Panc1 (cell line): Measurements from ENCODE around the gene KAT7. TPM values are rescaled to one million over a fixed set of nuclear protein-coding genes. Genes with fewer than 3 reads are reported as not detected.

Experiments used
- ATAC-seq: fragments of 200-7000 bp; cut with Tn5 transposase; 2 replicates; pipeline ENCODE4 v1.9.1; 2020; ENCODE audit warnings: mild to moderate bottlenecking, moderate library complexity
- BruUV-seq: library from RNA; stranded (reverse); fragments of 400-500 nt; replicated peaks from 2 replicates; lab custom pipeline; 2021; lab: Mats Ljungman, UMichigan
- CTCF ChIA-PET: fragments of 300-600 bp; sonication (Branson Sonifier 250); formaldehyde crosslinking; loops from one replicate; lab custom pipeline; 2022; ENCODE audit warnings: antibody characterized with exemption; lab: Charles Lee
- POLR2A ChIA-PET: fragments of 300-600 bp; sonication (Branson Sonifier 250); formaldehyde crosslinking; loops from one replicate; lab custom pipeline; 2022; ENCODE audit warnings: antibody characterized with exemption; lab: Charles Lee
- DNase-seq: peaks from one replicate; pipeline ENCODE4 v3.0.0-alpha.2; 2010; ENCODE audit warnings: low read depth, low spot score
- H3K27ac ChIP-seq: 2 replicates; pipeline ENCODE4 v1.5.1; 2011; ENCODE audit warnings: mild to moderate bottlenecking, low read length, inconsistent platforms
- H3K27me3 ChIP-seq: fragments of 200-500 bp; sonication (Bioruptor generic); 2 replicates; pipeline ENCODE4 v1.6.0; 2014; ENCODE audit warnings: low read length, inconsistent platforms; ENCODE audit not compliant: control insufficient read depth, insufficient read depth
- H3K36me3 ChIP-seq: fragments of 200-500 bp; sonication (Bioruptor generic); 2 replicates; pipeline ENCODE4 v1.5.1; 2014; ENCODE audit warnings: inconsistent platforms, mild to moderate bottlenecking, low read length, moderate library complexity; ENCODE audit not compliant: control insufficient read depth, insufficient read depth
- H3K4me1 ChIP-seq: 2 replicates; pipeline ENCODE4 v1.5.1; 2011; ENCODE audit warnings: inconsistent platforms, mild to moderate bottlenecking, low read length, moderate library complexity; ENCODE audit not compliant: control insufficient read depth, insufficient read depth
- H3K4me3 ChIP-seq, 2 experiments: 2 replicates each; pipeline ENCODE4 v1.5.1; 2011 to 2012; ENCODE audit warnings: low read depth in 2 of 2, low read length in 2 of 2, mild to moderate bottlenecking in 2 of 2, inconsistent platforms in 1 of 2, moderate library complexity in 1 of 2
- H3K9me3 ChIP-seq: fragments of 200-500 bp; sonication (Bioruptor generic); 2 replicates; pipeline ENCODE4 v1.5.1; 2014; ENCODE audit warnings: low read depth, mild to moderate bottlenecking, inconsistent platforms, low read length, moderate library complexity; ENCODE audit not compliant: control insufficient read depth, insufficient read depth
- POLR2AphosphoS5 ChIP-seq: IDR thresholded peaks from 2 replicates; pipeline ENCODE4 v1.6.1; 2012; ENCODE audit warnings: mild to moderate bottlenecking, low read depth, low read length, moderate library complexity
- SIN3A ChIP-seq: IDR thresholded peaks from 2 replicates; pipeline ENCODE4 v1.6.1; 2012; ENCODE audit warnings: low read depth, mild to moderate bottlenecking, low read length, moderate library complexity, borderline replicate concordance; ENCODE audit not compliant: insufficient read depth
- TCF7L2 ChIP-seq: IDR thresholded peaks from 2 replicates; pipeline ENCODE4 v1.6.1; 2011; ENCODE audit warnings: mild to moderate bottlenecking, low read depth, low read length, inconsistent platforms
- in situ Hi-C: cut with HindIII; loops from 2 replicates; pipeline ENCODE4 v1.10.0; 2016; ENCODE audit warnings: low sequenced_read_pairs, low pct_unique_long_range_greater_than_20kb
- intact Hi-C: fragments of 100-400 bp; cut with micrococcal nuclease; formaldehyde crosslinking; loops from one replicate; pipeline ENCODE4 v1.10.0; 2022; ENCODE audit not compliant: unreplicated experiment
- total RNA-seq: library from RNA; stranded (reverse); gene quantifications from one replicate; pipeline ENCODE4 v1.2.1, GENCODE V29; 2021; ENCODE audit not compliant: unreplicated experiment
- TF ChIP-seq, protein P1 (sequence below), 2 experiments: IDR thresholded peaks; 2 replicates each; pipeline ENCODE4 v1.6.1; 2011 to 2012; ENCODE audit warnings: low read depth in 2 of 2, control low read depth in 1 of 2, low read length in 1 of 2, mild to moderate bottlenecking in 1 of 2, moderate library complexity in 1 of 2; ENCODE audit not compliant: insufficient read depth in 1 of 2
- TF ChIP-seq, protein P2 (sequence below): fragments of 450-650 bp; IDR thresholded peaks from 2 replicates; pipeline ENCODE4 v1.5.1; 2017; ENCODE audit warnings: mild to moderate bottlenecking

Gene KAT7
- total RNA-seq, 1 experiment from 2014 or later, result 69.0 TPM

DNA sequence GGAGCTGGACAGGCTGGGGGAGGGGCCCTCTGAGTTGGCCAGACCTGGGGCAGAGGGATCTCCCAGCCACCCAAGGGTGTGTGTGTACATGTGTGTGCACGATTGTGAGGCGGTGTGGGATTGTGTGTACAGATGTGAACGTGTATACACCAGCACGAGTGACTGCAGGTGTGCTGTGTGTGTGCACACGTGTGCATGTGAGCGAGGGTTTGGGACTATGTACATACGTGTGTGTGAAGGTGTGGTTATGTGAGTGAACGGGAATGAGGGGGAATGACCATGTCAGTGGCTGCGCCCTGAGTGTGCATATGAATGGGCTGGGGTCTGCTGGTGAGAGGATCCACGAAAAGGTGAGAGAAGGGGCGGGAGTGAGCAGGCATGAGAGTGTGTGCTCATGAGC, 81.8 kb downstream of the KAT7 start:
- Histone ChIP-seq H3K9me3 (no peaks in the 10 kb centered on the region), H3K27me3 (no peaks in the 10 kb centered on the region), H3K4me1 (no peaks in the 10 kb centered on the region), H3K27ac (no peak overlapping the region), H3K4me3 (no peak overlapping the region), H3K36me3 (no peaks in the 10 kb centered on the region)
- ChIA-PET POLR2A (no interaction called here), CTCF (no interaction called here)
- no peak for DNase-seq
- TF ChIP-seq POLR2AphosphoS5 (no peak), TCF7L2 (no peak), SIN3A (no peak)
- TF ChIP-seq, protein P1, sequence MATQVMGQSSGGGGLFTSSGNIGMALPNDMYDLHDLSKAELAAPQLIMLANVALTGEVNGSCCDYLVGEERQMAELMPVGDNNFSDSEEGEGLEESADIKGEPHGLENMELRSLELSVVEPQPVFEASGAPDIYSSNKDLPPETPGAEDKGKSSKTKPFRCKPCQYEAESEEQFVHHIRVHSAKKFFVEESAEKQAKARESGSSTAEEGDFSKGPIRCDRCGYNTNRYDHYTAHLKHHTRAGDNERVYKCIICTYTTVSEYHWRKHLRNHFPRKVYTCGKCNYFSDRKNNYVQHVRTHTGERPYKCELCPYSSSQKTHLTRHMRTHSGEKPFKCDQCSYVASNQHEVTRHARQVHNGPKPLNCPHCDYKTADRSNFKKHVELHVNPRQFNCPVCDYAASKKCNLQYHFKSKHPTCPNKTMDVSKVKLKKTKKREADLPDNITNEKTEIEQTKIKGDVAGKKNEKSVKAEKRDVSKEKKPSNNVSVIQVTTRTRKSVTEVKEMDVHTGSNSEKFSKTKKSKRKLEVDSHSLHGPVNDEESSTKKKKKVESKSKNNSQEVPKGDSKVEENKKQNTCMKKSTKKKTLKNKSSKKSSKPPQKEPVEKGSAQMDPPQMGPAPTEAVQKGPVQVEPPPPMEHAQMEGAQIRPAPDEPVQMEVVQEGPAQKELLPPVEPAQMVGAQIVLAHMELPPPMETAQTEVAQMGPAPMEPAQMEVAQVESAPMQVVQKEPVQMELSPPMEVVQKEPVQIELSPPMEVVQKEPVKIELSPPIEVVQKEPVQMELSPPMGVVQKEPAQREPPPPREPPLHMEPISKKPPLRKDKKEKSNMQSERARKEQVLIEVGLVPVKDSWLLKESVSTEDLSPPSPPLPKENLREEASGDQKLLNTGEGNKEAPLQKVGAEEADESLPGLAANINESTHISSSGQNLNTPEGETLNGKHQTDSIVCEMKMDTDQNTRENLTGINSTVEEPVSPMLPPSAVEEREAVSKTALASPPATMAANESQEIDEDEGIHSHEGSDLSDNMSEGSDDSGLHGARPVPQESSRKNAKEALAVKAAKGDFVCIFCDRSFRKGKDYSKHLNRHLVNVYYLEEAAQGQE (IDR thresholded peaks at IDR 0.05; ENCODE audit: insufficient read depth in 1 of 2, low read depth in 2 of 2, low read length in 1 of 2), result no peak
- TF ChIP-seq, protein P2, sequence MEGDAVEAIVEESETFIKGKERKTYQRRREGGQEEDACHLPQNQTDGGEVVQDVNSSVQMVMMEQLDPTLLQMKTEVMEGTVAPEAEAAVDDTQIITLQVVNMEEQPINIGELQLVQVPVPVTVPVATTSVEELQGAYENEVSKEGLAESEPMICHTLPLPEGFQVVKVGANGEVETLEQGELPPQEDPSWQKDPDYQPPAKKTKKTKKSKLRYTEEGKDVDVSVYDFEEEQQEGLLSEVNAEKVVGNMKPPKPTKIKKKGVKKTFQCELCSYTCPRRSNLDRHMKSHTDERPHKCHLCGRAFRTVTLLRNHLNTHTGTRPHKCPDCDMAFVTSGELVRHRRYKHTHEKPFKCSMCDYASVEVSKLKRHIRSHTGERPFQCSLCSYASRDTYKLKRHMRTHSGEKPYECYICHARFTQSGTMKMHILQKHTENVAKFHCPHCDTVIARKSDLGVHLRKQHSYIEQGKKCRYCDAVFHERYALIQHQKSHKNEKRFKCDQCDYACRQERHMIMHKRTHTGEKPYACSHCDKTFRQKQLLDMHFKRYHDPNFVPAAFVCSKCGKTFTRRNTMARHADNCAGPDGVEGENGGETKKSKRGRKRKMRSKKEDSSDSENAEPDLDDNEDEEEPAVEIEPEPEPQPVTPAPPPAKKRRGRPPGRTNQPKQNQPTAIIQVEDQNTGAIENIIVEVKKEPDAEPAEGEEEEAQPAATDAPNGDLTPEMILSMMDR, result no peak
- in situ Hi-C loops, result no loop called here
- ATAC-seq, result no peak
- intact Hi-C loops, result no loop called here
- no TSS peak for BruUV-seq

DNA sequence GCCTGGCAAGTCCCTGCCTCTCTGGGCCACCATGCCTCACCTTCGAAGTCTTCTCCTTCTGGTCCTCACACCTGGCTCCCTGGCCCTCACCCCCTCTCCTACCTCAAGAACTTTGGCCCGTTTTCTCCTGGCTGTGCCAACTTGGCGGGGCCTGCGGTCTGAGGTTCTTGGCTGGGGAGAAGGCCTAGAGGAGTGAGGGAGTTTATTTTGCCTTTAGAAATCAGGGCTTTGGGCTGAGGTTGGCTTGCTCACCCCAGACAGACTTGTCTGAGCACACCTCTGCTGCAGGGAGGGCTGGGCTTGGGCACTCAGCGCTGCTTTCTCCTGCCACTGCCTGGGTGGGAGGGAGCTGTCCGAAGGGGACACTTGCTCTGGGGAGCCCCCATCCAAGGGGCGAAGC, 82.7 kb downstream of the KAT7 start:
- Histone ChIP-seq H3K27ac (no peak overlapping the region), H3K27me3 (no peaks in the 10 kb centered on the region), H3K4me3 (no peak overlapping the region), H3K4me1 (no peaks in the 10 kb centered on the region), H3K36me3 (no peaks in the 10 kb centered on the region), H3K9me3 (no peaks in the 10 kb centered on the region)
- POLR2A ChIA-PET, result no interaction called here
- BruUV-seq, result no TSS peak
- DNase-seq (no peak), ATAC-seq (no peak)
- in situ Hi-C loops, result no loop called here
- intact Hi-C loops, result no loop called here
- TF ChIP-seq TCF7L2 (no peak), SIN3A (no peak), POLR2AphosphoS5 (no peak)
- TF ChIP-seq, protein P1 (IDR thresholded peaks at IDR 0.05; ENCODE audit: insufficient read depth in 1 of 2, low read depth in 2 of 2, low read length in 1 of 2), result no peak
- TF ChIP-seq, protein P2, result no peak
- CTCF ChIA-PET, result no interaction called here
